ENCODE data around the gene CELF2.
A peak's percentile ranks its signal among the peaks of the same experiment; 100 is the strongest.

CELF2 gene

GRCh38 chr10:11170993-11171851 is 153.6 kb downstream of the CELF2 start:
- no peak for TF ChIP-seq EZH2 (IDR thresholded peaks at IDR 0.05; ENCODE audit: borderline replicate concordance, low read depth, low read length, severe bottlenecking)
- TF ChIP-seq, protein P1, sequence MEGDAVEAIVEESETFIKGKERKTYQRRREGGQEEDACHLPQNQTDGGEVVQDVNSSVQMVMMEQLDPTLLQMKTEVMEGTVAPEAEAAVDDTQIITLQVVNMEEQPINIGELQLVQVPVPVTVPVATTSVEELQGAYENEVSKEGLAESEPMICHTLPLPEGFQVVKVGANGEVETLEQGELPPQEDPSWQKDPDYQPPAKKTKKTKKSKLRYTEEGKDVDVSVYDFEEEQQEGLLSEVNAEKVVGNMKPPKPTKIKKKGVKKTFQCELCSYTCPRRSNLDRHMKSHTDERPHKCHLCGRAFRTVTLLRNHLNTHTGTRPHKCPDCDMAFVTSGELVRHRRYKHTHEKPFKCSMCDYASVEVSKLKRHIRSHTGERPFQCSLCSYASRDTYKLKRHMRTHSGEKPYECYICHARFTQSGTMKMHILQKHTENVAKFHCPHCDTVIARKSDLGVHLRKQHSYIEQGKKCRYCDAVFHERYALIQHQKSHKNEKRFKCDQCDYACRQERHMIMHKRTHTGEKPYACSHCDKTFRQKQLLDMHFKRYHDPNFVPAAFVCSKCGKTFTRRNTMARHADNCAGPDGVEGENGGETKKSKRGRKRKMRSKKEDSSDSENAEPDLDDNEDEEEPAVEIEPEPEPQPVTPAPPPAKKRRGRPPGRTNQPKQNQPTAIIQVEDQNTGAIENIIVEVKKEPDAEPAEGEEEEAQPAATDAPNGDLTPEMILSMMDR (IDR thresholded peaks at IDR 0.05; ENCODE audit: borderline replicate concordance, extremely low read depth, low read length, poor library complexity, severe bottlenecking) = no peak
- no peaks in the 10 kb centered on the region for H3K9me3 ChIP-seq (ENCODE audit: insufficient read depth, low read length, severe bottlenecking)
- peaks cover 75% of the 10 kb centered on the region for H3K36me3 ChIP-seq (ENCODE audit: insufficient read depth, low read length)
- H3K4me1 ChIP-seq (ENCODE audit: insufficient read depth, low read length) = peaks cover 99% of the 10 kb centered on the region
- peak overlapping the region in 1 of 2 experiments; percentile 38; a peak in 2 of 4 replicates for H3K4me3 ChIP-seq (ENCODE audit: low read depth in 1 of 2, low read length in 2 of 2)
- H2AFZ ChIP-seq (ENCODE audit: low read depth, low read length) = no peak overlapping the region
- H3K79me2 ChIP-seq (ENCODE audit: insufficient read depth, low read length) = peaks cover 100% of the 10 kb centered on the region
- peak overlapping the region; percentile 77 for H3K4me2 ChIP-seq (ENCODE audit: insufficient read depth, low read length)
- H3K9ac ChIP-seq (ENCODE audit: low read depth, low read length) = peak overlapping the region; percentile 8; the same call in 1 of the 2 replicates
- no peaks in the 10 kb centered on the region for H3K27me3 ChIP-seq (ENCODE audit: insufficient read depth, low read length, poor library complexity)
- H3K27ac ChIP-seq (ENCODE audit: low read length) = peak overlapping the region; percentile 97
- H4K20me1 ChIP-seq (ENCODE audit: insufficient read depth, low read length) = peaks cover 4% of the 10 kb centered on the region; the same call in 1 of the 2 replicates
- no peak for DNase-seq
- ATAC-seq (ENCODE audit: insufficient read depth, low read depth) = no peak

GRCh38 chr10:11173042-11173441 is 155.4 kb downstream of the CELF2 start:
- H3K27ac ChIP-seq (ENCODE audit: low read length) = peak overlapping the region; percentile 53
- no peak overlapping the region for H2AFZ ChIP-seq (ENCODE audit: low read depth, low read length)
- H3K4me3 ChIP-seq (ENCODE audit: low read depth in 1 of 2, low read length in 2 of 2) = no peak overlapping the region
- H4K20me1 ChIP-seq (ENCODE audit: insufficient read depth, low read length) = peaks cover 8% of the 10 kb centered on the region; the same call in 1 of the 2 replicates
- peaks cover 100% of the 10 kb centered on the region for H3K79me2 ChIP-seq (ENCODE audit: insufficient read depth, low read length)
- peaks cover 61% of the 10 kb centered on the region for H3K36me3 ChIP-seq (ENCODE audit: insufficient read depth, low read length)
- DNase-seq (no peak), ATAC-seq (ENCODE audit: insufficient read depth, low read depth) (no peak)
- H3K27me3 ChIP-seq (ENCODE audit: insufficient read depth, low read length, poor library complexity) = no peaks in the 10 kb centered on the region
- H3K9ac ChIP-seq (ENCODE audit: low read depth, low read length) = no peak overlapping the region
- no peak for TF ChIP-seq EZH2 (IDR thresholded peaks at IDR 0.05; ENCODE audit: borderline replicate concordance, low read depth, low read length, severe bottlenecking)
- TF ChIP-seq, protein P1 (IDR thresholded peaks at IDR 0.05; ENCODE audit: borderline replicate concordance, extremely low read depth, low read length, poor library complexity, severe bottlenecking) = no peak
- peaks cover 99% of the 10 kb centered on the region for H3K4me1 ChIP-seq (ENCODE audit: insufficient read depth, low read length)
- H3K4me2 ChIP-seq (ENCODE audit: insufficient read depth, low read length) = peak overlapping the region; percentile 16; the same call in 1 of the 2 replicates
- no peaks in the 10 kb centered on the region for H3K9me3 ChIP-seq (ENCODE audit: insufficient read depth, low read length, severe bottlenecking)

- Histone ChIP-seq H4K20me1 (ENCODE audit: insufficient read depth, low read length) (peaks cover 14% of the 10 kb centered on the region; the same call in 1 of the 2 replicates), H3K27me3 (ENCODE audit: insufficient read depth, low read length, poor library complexity) (no peaks in the 10 kb centered on the region), H3K4me2 (ENCODE audit: insufficient read depth, low read length) (peak overlapping the region; percentile 60), H3K36me3 (ENCODE audit: insufficient read depth, low read length) (peaks cover 57% of the 10 kb centered on the region), H3K4me1 (ENCODE audit: insufficient read depth, low read length) (peaks cover 96% of the 10 kb centered on the region), H3K9me3 (ENCODE audit: insufficient read depth, low read length, severe bottlenecking) (no peaks in the 10 kb centered on the region), H3K9ac (ENCODE audit: low read depth, low read length) (peak overlapping the region; percentile 57; the same call in 1 of the 2 replicates), H2AFZ (ENCODE audit: low read depth, low read length) (no peak overlapping the region), H3K27ac (ENCODE audit: low read length) (peak overlapping the region; percentile 93), H3K4me3 (ENCODE audit: low read depth in 1 of 2, low read length in 2 of 2) (no peak overlapping the region; a peak in 1 of 4 replicates), H3K79me2 (ENCODE audit: insufficient read depth, low read length) (peaks cover 92% of the 10 kb centered on the region)
- DNase-seq (no peak), ATAC-seq (ENCODE audit: insufficient read depth, low read depth) (no peak)
- TF ChIP-seq EZH2 (IDR thresholded peaks at IDR 0.05; ENCODE audit: borderline replicate concordance, low read depth, low read length, severe bottlenecking) = no peak
- TF ChIP-seq, protein P1 (IDR thresholded peaks at IDR 0.05; ENCODE audit: borderline replicate concordance, extremely low read depth, low read length, poor library complexity, severe bottlenecking) = no peak
Measured at GRCh38 chr10:11175823-11176243, 158.2 kb downstream of the CELF2 start.

Data from DND-41 (cell line).